B cell (primary cell): ENCODE results near the gene RASA1. TPM values are rescaled to one million over a fixed set of nuclear protein-coding genes. Genes with fewer than 3 reads are reported as not detected.

Experiments
- ATAC-seq: fragments of 200-7000 bp; cut with Tn5 transposase; one replicate; pipeline ENCODE4 v1.10.0; 2021; ENCODE audit warnings: low read depth, mild to moderate bottlenecking, moderate number of reproducible peaks, moderate library complexity
- CTCF ChIA-PET: fragments of 350-600 bp; sonication (Branson Sonifier 250); formaldehyde crosslinking; loops from one replicate; lab custom pipeline; 2021; ENCODE audit warnings: antibody characterized with exemption, inconsistent platforms; lab: Charles Lee
- POLR2A ChIA-PET: fragments of 350-600 bp; sonication (Branson Sonifier 250); formaldehyde crosslinking; loops from one replicate; lab custom pipeline; 2021; ENCODE audit warnings: antibody characterized with exemption; lab: Charles Lee
- DNase-seq: peaks from one replicate; pipeline ENCODE4 v3.0.0; 2013
- H2AFZ ChIP-seq: 2 replicates; pipeline ENCODE4 v1.6.1; 2012; ENCODE audit warnings: mild to moderate bottlenecking, low read depth, low read length; ENCODE audit not compliant: insufficient read depth, poor library complexity, severe bottlenecking
- H3K27ac ChIP-seq, 2 donors: 1 replicate in 1 of 2; 2 replicates in 1 of 2; pipeline ENCODE4 v1.5.1; 2012 to 2013; ENCODE audit warnings: low read length in 2 of 2, mild to moderate bottlenecking in 2 of 2, moderate library complexity in 1 of 2
- H3K27me3 ChIP-seq, 4 experiments: fragments of 200-600 bp in 1 of 4; sonication (generic) in 1 of 4; replicated peaks in 1 of 4; 1 replicate in 2 of 4; 2 replicates in 2 of 4; pipeline versions ENCODE4 v1.6.1 to v1.7.0; 2013 to 2016; ENCODE audit warnings: low read length in 3 of 4, mild to moderate bottlenecking in 2 of 4, mixed read lengths in 1 of 4, moderate library complexity in 1 of 4; ENCODE audit not compliant: insufficient read depth in 4 of 4, control insufficient read depth in 3 of 4; ENCODE audit errors: control extremely low read depth in 1 of 4
- H3K36me3 ChIP-seq, 2 experiments: replicated peaks in 1 of 2; 1 replicate in 1 of 2; 2 replicates in 1 of 2; pipeline versions ENCODE4 v1.6.1 to v1.7.1; 2013; ENCODE audit warnings: low read length in 1 of 2; ENCODE audit not compliant: insufficient read depth in 2 of 2, control insufficient read depth in 1 of 2; ENCODE audit errors: control extremely low read depth in 1 of 2, extremely low read depth in 1 of 2
- H3K4me1 ChIP-seq, 2 donors: fragments of 200-600 bp in 1 of 2; sonication (generic) in 1 of 2; 1 replicate in 1 of 2; 2 replicates in 1 of 2; pipeline versions ENCODE4 v1.5.1 to v1.6.1; 2013 to 2017; ENCODE audit warnings: low read length in 2 of 2; ENCODE audit not compliant: control insufficient read depth in 2 of 2, insufficient read depth in 2 of 2
- H3K4me2 ChIP-seq: replicated peaks from 2 replicates; pipeline ENCODE3; 2012; ENCODE audit warnings: mild to moderate bottlenecking, low read depth, low read length; ENCODE audit not compliant: poor library complexity, severe bottlenecking
- H3K4me3 ChIP-seq, 5 experiments: fragments of 200-600 bp in 1 of 5; sonication (generic) in 1 of 5; 1 replicate in 3 of 5; 2 replicates in 2 of 5; pipeline versions ENCODE4 v1.5.1 to v1.7.0; 2011 to 2016; ENCODE audit warnings: low read length in 4 of 5, mild to moderate bottlenecking in 4 of 5, low read depth in 2 of 5, control low read depth in 1 of 5, moderate library complexity in 1 of 5; ENCODE audit not compliant: insufficient read depth in 1 of 5; ENCODE audit errors: control extremely low read depth in 1 of 5, extremely low read depth in 1 of 5
- H3K79me2 ChIP-seq: fragments of 200-600 bp; sonication (generic); one replicate; pipeline ENCODE4 v1.6.0; 2016; ENCODE audit warnings: low read length; ENCODE audit not compliant: control insufficient read depth, insufficient read depth
- H3K9ac ChIP-seq: fragments of 200-600 bp; sonication (generic); 2 replicates; pipeline ENCODE4 v1.6.1; 2017; ENCODE audit warnings: mild to moderate bottlenecking, low read length, moderate library complexity
- H3K9me3 ChIP-seq, 3 donors: one replicate each; pipeline versions ENCODE4 v1.6.1 to v1.7.1; 2013; ENCODE audit warnings: low read length in 2 of 3; ENCODE audit not compliant: control insufficient read depth in 2 of 3, insufficient read depth in 1 of 3; ENCODE audit errors: control extremely low read depth in 1 of 3
- H4K20me1 ChIP-seq: 2 replicates; pipeline ENCODE4 v1.6.0; 2012; ENCODE audit warnings: mild to moderate bottlenecking, low read length; ENCODE audit not compliant: insufficient read depth, control insufficient read depth, poor library complexity, severe bottlenecking
- H3K27ac Mint-ChIP-seq: one replicate; pipeline ENCODE4 v1.8.0; 2021; ENCODE audit warnings: mixed read lengths
- H3K27me3 Mint-ChIP-seq: one replicate; pipeline ENCODE4 v1.8.0; 2021; ENCODE audit warnings: mixed read lengths
- H3K4me1 Mint-ChIP-seq: one replicate; pipeline ENCODE4 v1.8.0; 2021; ENCODE audit warnings: mixed read lengths
- H3K4me3 Mint-ChIP-seq: one replicate; pipeline ENCODE4 v1.8.0; 2021; ENCODE audit warnings: mixed read lengths
- H3K9me3 Mint-ChIP-seq: one replicate; pipeline ENCODE4 v1.8.0; 2022; ENCODE audit warnings: mixed read lengths; ENCODE audit not compliant: insufficient read depth
- CTCF ChIP-seq: fragments of 200-600 bp; IDR thresholded peaks from one replicate; pipeline ENCODE4 v1.8.0; 2022; ENCODE audit warnings: antibody characterized with exemption, mild to moderate bottlenecking
- EZH2 ChIP-seq: IDR thresholded peaks from 2 replicates; pipeline ENCODE4 v1.6.1; 2012; ENCODE audit warnings: borderline replicate concordance, low read depth, mild to moderate bottlenecking, moderate library complexity, low read length; ENCODE audit not compliant: insufficient read depth, poor library complexity, severe bottlenecking
- WGBS: methylation state at CpG from one replicate; pipeline ENCODE4 v1.1.5; 2013; ENCODE audit warnings: missing lambda C conversion rate; ENCODE audit not compliant: insufficient coverage; 5-methylcytosine and 5-hydroxymethylcytosine counted together
- intact Hi-C: fragments of 100-400 bp; cut with micrococcal nuclease; formaldehyde crosslinking; loops from one replicate; pipeline ENCODE4 v1.10.0; 2022
- polyA plus RNA-seq: library from polyadenylated mRNA; depleted of rRNA; stranded (reverse); fragments of >200 nt; gene quantifications from 2 replicates; pipeline ENCODE4 v1.2.3, GENCODE V29; 2012
- total RNA-seq, 2 donors: library from RNA; stranded (reverse); fragments of 120-200 nt in 1 of 2; gene quantifications; 1 replicate in 1 of 2; 2 replicates in 1 of 2; pipeline versions ENCODE4 v1.2.3 to v1.2.4, GENCODE V29; 2013 to 2022

The RASA1 gene
- total and polyA plus RNA-seq, 2 donors (not counting 1 experiment from before 2014, with no cell fraction given): 18.9 to 32.2 TPM

GRCh38 chr5:87385802-87386201 is 118.1 kb downstream of the RASA1 start:
- WGBS: no CpG with 5 or more reads among the region's 2 CpGs

GRCh38 chr5:87388129-87388528 is 120.4 kb downstream of the RASA1 start:
- H3K36me3 ChIP-seq: peaks cover 28 to 88% of the 10 kb centered on the region in 2 experiments
- no peak for TF ChIP-seq EZH2
- no peak overlapping the region for H3K4me3 ChIP-seq
- no CpG with 5 or more reads among the region's 2 CpGs for WGBS
- no peaks in the 10 kb centered on the region for H3K79me2 ChIP-seq
- no peaks in the 10 kb centered on the region for H3K27me3 ChIP-seq
- no peak overlapping the region for H3K9ac ChIP-seq
- Mint-ChIP-seq H3K4me1 (no peaks in the 10 kb centered on the region), H3K4me3 (no peak overlapping the region), H3K27ac (no peak overlapping the region), H3K9me3 (no peaks in the 10 kb centered on the region), H3K27me3 (no peaks in the 10 kb centered on the region)
- H3K4me1 ChIP-seq: no peaks in the 10 kb centered on the region
- no peak overlapping the region for H2AFZ ChIP-seq
- CTCF ChIA-PET: no interaction called here
- no peak overlapping the region for H3K4me2 ChIP-seq
- POLR2A ChIA-PET: no interaction called here
- ATAC-seq: no peak
- no peaks in the 10 kb centered on the region for H3K9me3 ChIP-seq
- H3K27ac ChIP-seq: no peak overlapping the region
- H4K20me1 ChIP-seq: no peaks in the 10 kb centered on the region
- no peak for DNase-seq
- intact Hi-C loops: no loop called here

More at GRCh38 chr5:87385802-87386201, 118.1 kb downstream of the RASA1 start:
- ChIA-PET POLR2A (no interaction called here), CTCF (interaction anchor here (2.2 kb wide), 1 partner anchor 14 kb away, joined by 15 read pairs; no protein-coding TSS in a partner anchor)
- intact Hi-C loops: no loop called here
- Mint-ChIP-seq H3K27ac (no peak overlapping the region), H3K9me3 (no peaks in the 10 kb centered on the region), H3K27me3 (no peaks in the 10 kb centered on the region), H3K4me1 (no peaks in the 10 kb centered on the region), H3K4me3 (no peak overlapping the region)
- Histone ChIP-seq H3K9me3 (no peaks in the 10 kb centered on the region), H3K4me3 (no peak overlapping the region), H3K36me3 (peaks cover 23 to 73% of the 10 kb centered on the region in 2 experiments), H3K4me1 (no peaks in the 10 kb centered on the region), H2AFZ (no peak overlapping the region), H4K20me1 (no peaks in the 10 kb centered on the region), H3K9ac (no peak overlapping the region), H3K4me2 (no peak overlapping the region), H3K27me3 (no peaks in the 10 kb centered on the region), H3K79me2 (no peaks in the 10 kb centered on the region), H3K27ac (no peak overlapping the region)
- DNase-seq (no peak), ATAC-seq (no peak)
- TF ChIP-seq EZH2 (no peak), CTCF (no peak)
